Smooth muscle cell (in vitro differentiated cells): ENCODE measurements around the gene RIOX2. TPM values are rescaled to one million over a fixed set of nuclear protein-coding genes. Genes with fewer than 3 reads are reported as not detected.

ENCODE experiments used
- DNase-seq: peaks from one replicate; lab custom pipeline; 2025; ENCODE audit not compliant: unreplicated experiment; lab: John Stamatoyannopoulos, UW
- H2AFZ ChIP-seq: fragments of 200-600 bp; sonication (generic); 2 replicates; pipeline ENCODE4 v1.6.0; 2016; ENCODE audit warnings: antibody characterized with exemption, low read depth, mild to moderate bottlenecking
- H3F3A ChIP-seq: fragments of 200-600 bp; sonication (generic); 2 replicates; pipeline ENCODE4 v1.6.0; 2017; ENCODE audit warnings: antibody characterized with exemption, low read depth
- H3K27ac ChIP-seq: fragments of 200-600 bp; sonication (generic); 2 replicates; pipeline ENCODE4 v1.5.1; 2016; ENCODE audit warnings: low read depth, mild to moderate bottlenecking
- H3K27me3 ChIP-seq: fragments of 200-600 bp; sonication (generic); 2 replicates; pipeline ENCODE4 v1.6.1; 2016; ENCODE audit warnings: low read depth, mild to moderate bottlenecking
- H3K36me3 ChIP-seq: fragments of 200-600 bp; sonication (generic); 2 replicates; pipeline ENCODE4 v1.5.1; 2016; ENCODE audit warnings: low read depth
- H3K4me1 ChIP-seq: fragments of 200-600 bp; sonication (generic); 2 replicates; pipeline ENCODE4 v1.5.1; 2016; ENCODE audit warnings: low read depth
- H3K4me2 ChIP-seq: fragments of 200-600 bp; sonication (generic); 2 replicates; pipeline ENCODE4 v1.6.0; 2016; ENCODE audit warnings: mild to moderate bottlenecking
- H3K4me3 ChIP-seq: fragments of 200-600 bp; sonication (generic); 2 replicates; pipeline ENCODE4 v1.5.1; 2016; ENCODE audit warnings: mild to moderate bottlenecking
- H3K79me2 ChIP-seq: fragments of 200-600 bp; sonication (generic); 2 replicates; pipeline ENCODE4 v1.6.0; 2016; ENCODE audit warnings: low read depth, mild to moderate bottlenecking
- H3K9ac ChIP-seq: fragments of 200-600 bp; sonication (generic); 2 replicates; pipeline ENCODE4 v1.6.0; 2016; ENCODE audit warnings: low read depth
- H3K9me3 ChIP-seq: fragments of 200-600 bp; sonication (generic); replicated peaks from 2 replicates; pipeline ENCODE4 v1.5.1; 2016; ENCODE audit warnings: low read depth
- H4K20me1 ChIP-seq: fragments of 200-600 bp; sonication (generic); 2 replicates; pipeline ENCODE4 v1.6.0; 2016; ENCODE audit warnings: low read depth
- CTCF ChIP-seq: fragments of 200-600 bp; sonication (generic); IDR thresholded peaks from 2 replicates; pipeline ENCODE4 v1.5.1; 2017; ENCODE audit warnings: borderline replicate concordance, mild to moderate bottlenecking, antibody characterized with exemption; ENCODE audit not compliant: insufficient read depth, poor library complexity, severe bottlenecking
- WGBS: methylation state at CpG from one replicate; pipeline ENCODE4 v1.1.7; 2016; ENCODE audit warnings: low lambda C conversion rate; 5-methylcytosine and 5-hydroxymethylcytosine counted together
- polyA plus RNA-seq: library from polyadenylated mRNA; unstranded; fragments of >200 nt; fragmentation: Nextera tagmentation; extraction: Ambion mirVana; gene quantifications from 2 replicates; pipeline ENCODE4 v1.2.1, GENCODE V29; 2016
- total RNA-seq: library from RNA; depleted of rRNA; stranded (reverse); fragments of >200 nt; gene quantifications from 2 replicates; pipeline ENCODE4 v1.2.3, GENCODE V29; 2014

The RIOX2 gene
- total and polyA plus RNA-seq, 2 experiments from 2014 or later: 14.6 to 17.8 TPM

GRCh38 chr3:97983933-97984491 lies 11.8 kb upstream of the RIOX2 start:
- peaks cover 3% of the 10 kb centered on the region for H3K27me3 ChIP-seq
- no peaks in the 10 kb centered on the region for H3K36me3 ChIP-seq
- H3K27ac ChIP-seq: no peak overlapping the region
- H3K4me2 ChIP-seq: no peak overlapping the region
- H3K4me1 ChIP-seq: no peaks in the 10 kb centered on the region
- H2AFZ ChIP-seq: no peak overlapping the region
- H3K9ac ChIP-seq: no peak overlapping the region
- H3K9me3 ChIP-seq: no peaks in the 10 kb centered on the region
- WGBS: 70% methylated on average over 2 of the region's 2 CpGs
- DNase-seq: no peak
- H3F3A ChIP-seq: no peaks in the 10 kb centered on the region
- no peak overlapping the region for H3K4me3 ChIP-seq
- H4K20me1 ChIP-seq: no peaks in the 10 kb centered on the region
- no peak for TF ChIP-seq CTCF
- no peaks in the 10 kb centered on the region for H3K79me2 ChIP-seq

GRCh38 chr3:97981886-97982285 lies 9.7 kb upstream of the RIOX2 start:
- Histone ChIP-seq H3K9me3 (no peaks in the 10 kb centered on the region), H3K4me1 (no peaks in the 10 kb centered on the region), H2AFZ (no peak overlapping the region), H3K4me2 (no peak overlapping the region), H3K27ac (no peak overlapping the region), H3F3A (no peaks in the 10 kb centered on the region), H4K20me1 (no peaks in the 10 kb centered on the region), H3K36me3 (no peaks in the 10 kb centered on the region), H3K9ac (no peak overlapping the region), H3K4me3 (no peak overlapping the region), H3K27me3 (peaks cover 3% of the 10 kb centered on the region), H3K79me2 (no peaks in the 10 kb centered on the region)
- no peak for TF ChIP-seq CTCF
- 76% methylated on average over 3 of the region's 3 CpGs for WGBS
- no peak for DNase-seq

- 87% methylated on average over 3 of the region's 3 CpGs for WGBS
These were observed 7.4 kb upstream of the RIOX2 start for GRCh38 chr3:97979610-97980009.

More at GRCh38 chr3:97979610-97980009, 7.4 kb upstream of the RIOX2 start:
- H3K4me2 ChIP-seq: no peak overlapping the region
- H3K4me1 ChIP-seq: no peaks in the 10 kb centered on the region
- H3K79me2 ChIP-seq: no peaks in the 10 kb centered on the region
- no peaks in the 10 kb centered on the region for H3F3A ChIP-seq
- no peaks in the 10 kb centered on the region for H3K36me3 ChIP-seq
- H3K9me3 ChIP-seq: no peaks in the 10 kb centered on the region
- no peak for TF ChIP-seq CTCF
- H3K4me3 ChIP-seq: no peak overlapping the region
- H3K27me3 ChIP-seq: no peaks in the 10 kb centered on the region
- no peak overlapping the region for H3K9ac ChIP-seq
- H2AFZ ChIP-seq: no peak overlapping the region
- H3K27ac ChIP-seq: no peak overlapping the region
- no peak for DNase-seq
- no peaks in the 10 kb centered on the region for H4K20me1 ChIP-seq
